Measurements from ENCODE around the gene INA. TPM values are rescaled to one million over a fixed set of nuclear protein-coding genes. Genes with fewer than 3 reads are reported as not detected.

Gene INA
- total RNA-seq, 1 donor from 2014 or later = 1.4 TPM

Other genes with a start within 250 kb of the INA start
- 51.8 and 57.6 TPM in 2 replicates for gene NT5C2, start 83.9 kb upstream of the INA start, total RNA-seq
- gene RPEL1, start 31.3 kb upstream of the INA start, total RNA-seq = not detected in 2 replicates
- 19.3 and 19.7 TPM in 2 replicates for gene PCGF6, start 74.0 kb downstream of the INA start, total RNA-seq
- 11.9 and 12.1 TPM in 2 replicates for gene TAF5, start 90.8 kb downstream of the INA start, total RNA-seq
- 477 and 504 TPM in 2 replicates for gene ATP5MK, start 119.3 kb downstream of the INA start, total RNA-seq
- gene PDCD11, start 119.5 kb downstream of the INA start, total RNA-seq = 103 and 105 TPM in 2 replicates
- 14.0 and 17.5 TPM in 2 replicates for gene CALHM2, start 175.2 kb downstream of the INA start, total RNA-seq
- gene CALHM1, start 181.8 kb downstream of the INA start, total RNA-seq = not detected in 2 replicates
- gene CALHM3, start 202.1 kb downstream of the INA start, total RNA-seq = not detected in 2 replicates
- gene NEURL1, start 216.6 kb downstream of the INA start, total RNA-seq = 2.8 and 3.1 TPM in 2 replicates